C4-2B (cell line): Measurements from ENCODE around the gene MED25.

ENCODE experiments used
- CTCF ChIP-seq: fragments of 450-650 bp; conservative IDR thresholded peaks from 2 replicates; pipeline ENCODE4 v1.5.1; 2017; ENCODE audit warnings: mild to moderate bottlenecking
- ZFX ChIP-seq: fragments of 450-650 bp; IDR thresholded peaks from 2 replicates; pipeline ENCODE4 v1.6.1; 2017

GRCh38 chr19:49814010-49814409 lies 4.1 kb upstream of the MED25 start:
- TF ChIP-seq CTCF: no peak
- TF ChIP-seq ZFX: no peak
